RWPE1 (cell line): ENCODE measurements around the gene SOS1.

ENCODE experiments used
- CTCF ChIA-PET: fragments of 350-600 bp; sonication (Branson Sonifier 250); formaldehyde crosslinking; extraction: SDS; loops from one replicate; lab custom pipeline; 2021; lab: Yijun Ruan, JAX
- POLR2A ChIA-PET: fragments of 400-600 bp; formaldehyde crosslinking; extraction: SDS; loops from one replicate; lab custom pipeline; 2020; ENCODE audit warnings: antibody characterized with exemption; ENCODE audit not compliant: low non-redundant PET; lab: Yijun Ruan, JAX
- DNase-seq: peaks from one replicate; pipeline ENCODE4 v3.0.0; 2012; ENCODE audit warnings: low spot score
- H3K27ac ChIP-seq: fragments of 450-650 bp; 2 replicates; pipeline ENCODE4 v1.5.1; 2017
- TF ChIP-seq, protein P1 (sequence below): fragments of 450-650 bp; conservative IDR thresholded peaks from 2 replicates; pipeline ENCODE4 v1.5.1; 2017; ENCODE audit warnings: low read depth, mild to moderate bottlenecking

Gene SOS1

DNA sequence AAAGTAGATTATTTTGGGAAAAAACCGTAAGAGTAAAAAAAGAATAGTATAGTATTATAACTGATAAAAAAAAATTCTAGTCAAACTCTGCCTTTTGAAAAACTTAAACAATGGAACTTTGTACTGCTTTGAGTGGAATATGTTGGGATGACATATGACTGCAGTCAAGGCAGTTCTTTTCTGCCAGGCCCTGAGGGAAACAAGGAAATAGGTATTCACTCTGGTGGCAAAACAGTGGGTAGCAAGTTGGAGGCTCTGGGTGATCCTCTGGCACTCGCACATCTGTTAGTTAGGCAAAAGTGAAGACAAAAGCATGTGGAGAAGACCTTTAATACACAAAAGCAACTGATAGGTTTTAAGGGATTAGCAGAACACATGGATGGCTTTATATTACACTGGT is 129.0 kb downstream of the SOS1 start:
- no peak overlapping the region for H3K27ac ChIP-seq
- no peak for DNase-seq
- CTCF ChIA-PET = interaction anchor here (0.6 to 1.0 kb wide), 2 partner anchors 11 to 156 kb away, joined by 3 to 5 read pairs; no protein-coding TSS in a partner anchor
- TF ChIP-seq, protein P1, sequence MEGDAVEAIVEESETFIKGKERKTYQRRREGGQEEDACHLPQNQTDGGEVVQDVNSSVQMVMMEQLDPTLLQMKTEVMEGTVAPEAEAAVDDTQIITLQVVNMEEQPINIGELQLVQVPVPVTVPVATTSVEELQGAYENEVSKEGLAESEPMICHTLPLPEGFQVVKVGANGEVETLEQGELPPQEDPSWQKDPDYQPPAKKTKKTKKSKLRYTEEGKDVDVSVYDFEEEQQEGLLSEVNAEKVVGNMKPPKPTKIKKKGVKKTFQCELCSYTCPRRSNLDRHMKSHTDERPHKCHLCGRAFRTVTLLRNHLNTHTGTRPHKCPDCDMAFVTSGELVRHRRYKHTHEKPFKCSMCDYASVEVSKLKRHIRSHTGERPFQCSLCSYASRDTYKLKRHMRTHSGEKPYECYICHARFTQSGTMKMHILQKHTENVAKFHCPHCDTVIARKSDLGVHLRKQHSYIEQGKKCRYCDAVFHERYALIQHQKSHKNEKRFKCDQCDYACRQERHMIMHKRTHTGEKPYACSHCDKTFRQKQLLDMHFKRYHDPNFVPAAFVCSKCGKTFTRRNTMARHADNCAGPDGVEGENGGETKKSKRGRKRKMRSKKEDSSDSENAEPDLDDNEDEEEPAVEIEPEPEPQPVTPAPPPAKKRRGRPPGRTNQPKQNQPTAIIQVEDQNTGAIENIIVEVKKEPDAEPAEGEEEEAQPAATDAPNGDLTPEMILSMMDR = no peak
- POLR2A ChIA-PET = no interaction called here

DNA sequence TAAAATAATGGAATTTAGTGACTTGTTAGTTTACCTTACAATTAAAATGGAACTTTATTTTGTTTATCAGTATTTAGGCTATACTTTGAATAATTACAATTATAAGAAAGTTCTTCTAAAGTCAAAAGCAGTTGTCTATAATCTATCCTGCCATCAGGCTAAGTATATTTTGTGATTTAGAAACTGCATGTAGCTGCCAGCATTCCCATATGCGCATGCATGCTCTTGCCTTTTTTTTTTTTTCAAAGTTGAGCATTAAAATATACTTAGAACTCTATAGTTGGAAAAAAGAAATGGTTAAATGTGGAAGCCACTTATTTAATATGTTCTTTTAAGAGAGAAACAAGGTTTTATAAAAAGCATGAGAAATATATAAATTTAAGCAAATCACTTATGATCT is 132.1 kb downstream of the SOS1 start:
- POLR2A ChIA-PET = no interaction called here
- H3K27ac ChIP-seq = no peak overlapping the region
- no peak for DNase-seq
- CTCF ChIA-PET = interaction anchor here (0.6 kb wide), 1 partner anchor 161 kb away, joined by 4 read pairs; no protein-coding TSS in a partner anchor
- TF ChIP-seq, protein P1 = no peak

DNA sequence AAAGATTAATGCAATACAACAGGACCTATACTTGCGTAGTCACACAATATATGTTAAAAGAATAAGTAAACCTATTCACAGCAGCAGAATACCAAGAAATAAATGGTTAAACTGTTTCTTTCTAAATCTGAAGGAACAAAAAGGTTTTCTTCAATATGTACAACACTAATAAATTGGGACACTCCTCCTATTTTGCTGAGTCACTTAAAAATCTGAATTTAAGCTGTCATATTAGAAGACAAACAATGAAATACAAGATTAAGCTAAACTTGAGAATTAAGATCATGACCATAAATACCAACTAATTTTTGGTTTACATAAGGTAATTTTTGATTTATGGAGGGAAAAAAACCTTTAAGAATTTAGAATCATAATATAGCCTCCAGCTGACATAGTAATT is 138.4 kb downstream of the SOS1 start:
- CTCF ChIA-PET = no interaction called here
- TF ChIP-seq, protein P1 = no peak
- POLR2A ChIA-PET = no interaction called here
- no peak for DNase-seq
- no peak overlapping the region for H3K27ac ChIP-seq

DNA sequence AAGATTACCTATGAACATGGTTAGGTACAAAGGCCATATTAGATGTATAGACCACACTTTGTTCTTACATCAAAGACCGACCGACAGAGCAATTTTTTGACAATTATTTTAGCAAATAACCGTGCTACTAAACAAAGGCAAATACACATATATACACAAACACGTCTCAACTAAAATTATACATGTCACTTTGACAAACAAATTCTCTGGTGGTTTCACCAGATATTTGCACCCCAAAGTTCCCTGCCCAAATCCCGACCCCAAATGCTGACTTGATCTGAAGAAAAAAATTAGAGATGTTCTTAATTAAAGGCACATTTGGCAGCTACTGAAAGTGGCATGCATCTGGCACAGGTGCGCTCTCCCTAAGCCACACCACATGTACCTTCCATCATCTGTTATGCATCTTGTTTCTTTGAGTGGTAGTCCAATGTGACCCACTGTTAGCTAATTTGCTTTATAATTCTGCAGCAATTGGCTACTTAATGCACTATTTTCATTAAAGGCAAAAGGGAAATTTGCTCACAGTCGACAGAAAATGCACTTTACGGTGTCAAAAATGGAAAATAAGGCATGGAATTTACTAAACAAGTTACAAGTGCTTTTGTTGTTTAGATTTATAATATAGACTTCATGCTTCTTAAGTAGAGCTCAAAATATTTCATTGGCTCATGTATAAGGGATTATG is 139.0 kb downstream of the SOS1 start:
- POLR2A ChIA-PET = no interaction called here
- no peak overlapping the region for H3K27ac ChIP-seq
- no peak for DNase-seq
- CTCF ChIA-PET = no interaction called here
- TF ChIP-seq, protein P1 = no peak

DNA sequence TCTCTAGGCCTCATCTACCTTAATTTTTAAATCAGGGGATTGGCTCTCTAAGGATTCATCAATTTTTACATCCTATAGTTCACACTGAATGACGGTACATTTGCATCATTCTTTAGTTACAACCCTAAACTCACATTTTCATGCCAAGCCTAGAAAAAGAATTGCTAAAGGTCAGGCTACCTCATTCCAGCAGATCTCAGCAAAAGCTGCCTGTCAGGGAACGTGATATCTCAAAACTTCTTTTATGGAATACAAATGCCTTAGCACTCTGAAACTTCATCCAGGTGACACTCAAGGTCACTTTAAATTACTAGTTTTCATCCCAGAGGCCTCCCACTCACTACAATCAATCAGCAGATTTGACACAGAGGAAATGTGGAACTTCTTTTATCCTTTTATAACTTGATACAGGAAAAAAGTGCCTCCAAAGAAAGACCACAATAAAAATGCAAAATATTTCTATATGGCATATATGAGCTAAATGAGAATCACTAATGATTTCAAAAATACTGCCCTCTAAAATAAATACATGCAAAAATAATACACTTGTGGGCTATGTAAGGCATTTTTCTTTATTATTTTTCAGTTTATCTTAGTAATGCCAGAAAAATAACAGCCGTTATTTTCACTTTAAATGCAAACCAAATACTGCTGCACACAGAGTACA is 139.7 kb downstream of the SOS1 start:
- ChIA-PET CTCF (interaction anchor here (0.6 kb wide), 1 partner anchor 666 kb away, joined by 3 read pairs; no protein-coding TSS in a partner anchor), POLR2A (no interaction called here)

DNA sequence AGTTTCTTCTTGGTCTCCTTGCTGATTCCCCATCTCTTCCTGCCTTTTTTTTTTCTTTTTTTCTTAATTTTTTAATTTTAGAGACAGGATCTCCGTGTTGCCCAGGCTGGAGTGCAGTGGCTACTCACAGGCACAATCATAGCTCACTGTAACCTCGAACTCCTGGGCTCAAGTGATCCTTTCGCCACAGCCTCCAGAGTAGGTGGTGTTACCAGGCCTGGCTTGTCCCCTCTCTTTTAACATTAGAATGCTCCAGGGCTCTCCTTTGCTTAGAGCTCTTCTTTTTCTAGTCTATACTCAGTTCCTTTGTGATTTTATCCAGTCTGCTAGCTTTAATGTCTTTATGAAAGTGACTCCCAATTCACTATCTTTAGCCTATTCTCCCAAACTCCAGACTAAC is 141.9 kb downstream of the SOS1 start:
- DNase-seq = no peak
- TF ChIP-seq, protein P1 = no peak
- ChIA-PET POLR2A (no interaction called here), CTCF (no interaction called here)
- H3K27ac ChIP-seq = no peak overlapping the region

More for the DNA sequence above, 139.7 kb downstream of the SOS1 start:
- DNase-seq = no peak
- TF ChIP-seq, protein P1 = no peak
- no peak overlapping the region for H3K27ac ChIP-seq
